GM12872 (cell line): ENCODE data around the gene FCN3.

Experiments used
- TF ChIP-seq, protein P1 (sequence below): IDR thresholded peaks from 3 replicates; pipeline ENCODE4 v1.5.1; 2011; ENCODE audit warnings: low read depth, mild to moderate bottlenecking, low read length, moderate library complexity; ENCODE audit not compliant: insufficient read depth

The FCN3 gene

DNA sequence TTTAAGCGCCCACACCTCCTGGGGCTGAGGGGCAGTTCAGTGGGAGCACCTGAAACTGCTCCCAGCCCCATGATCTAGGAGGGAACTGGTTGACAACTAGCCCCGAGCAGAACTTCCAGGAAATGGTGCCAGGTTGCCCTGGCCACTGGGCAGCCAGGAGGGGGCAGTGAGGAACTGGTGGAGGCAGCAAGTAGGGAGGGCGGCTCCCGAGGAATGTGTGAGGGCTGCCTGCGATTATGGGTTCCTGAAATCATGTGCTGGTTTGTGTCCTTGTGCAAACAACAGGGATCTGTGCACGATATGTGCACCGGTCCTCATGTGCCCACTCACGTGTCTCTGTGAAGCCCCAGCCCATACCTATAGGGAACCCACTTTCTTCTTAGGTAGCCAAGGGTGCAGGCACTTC lies 27.7 kb upstream of the FCN3 start:
- TF ChIP-seq, protein P1, sequence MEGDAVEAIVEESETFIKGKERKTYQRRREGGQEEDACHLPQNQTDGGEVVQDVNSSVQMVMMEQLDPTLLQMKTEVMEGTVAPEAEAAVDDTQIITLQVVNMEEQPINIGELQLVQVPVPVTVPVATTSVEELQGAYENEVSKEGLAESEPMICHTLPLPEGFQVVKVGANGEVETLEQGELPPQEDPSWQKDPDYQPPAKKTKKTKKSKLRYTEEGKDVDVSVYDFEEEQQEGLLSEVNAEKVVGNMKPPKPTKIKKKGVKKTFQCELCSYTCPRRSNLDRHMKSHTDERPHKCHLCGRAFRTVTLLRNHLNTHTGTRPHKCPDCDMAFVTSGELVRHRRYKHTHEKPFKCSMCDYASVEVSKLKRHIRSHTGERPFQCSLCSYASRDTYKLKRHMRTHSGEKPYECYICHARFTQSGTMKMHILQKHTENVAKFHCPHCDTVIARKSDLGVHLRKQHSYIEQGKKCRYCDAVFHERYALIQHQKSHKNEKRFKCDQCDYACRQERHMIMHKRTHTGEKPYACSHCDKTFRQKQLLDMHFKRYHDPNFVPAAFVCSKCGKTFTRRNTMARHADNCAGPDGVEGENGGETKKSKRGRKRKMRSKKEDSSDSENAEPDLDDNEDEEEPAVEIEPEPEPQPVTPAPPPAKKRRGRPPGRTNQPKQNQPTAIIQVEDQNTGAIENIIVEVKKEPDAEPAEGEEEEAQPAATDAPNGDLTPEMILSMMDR: peak; percentile 42; the same call in 1 of the 3 replicates

DNA sequence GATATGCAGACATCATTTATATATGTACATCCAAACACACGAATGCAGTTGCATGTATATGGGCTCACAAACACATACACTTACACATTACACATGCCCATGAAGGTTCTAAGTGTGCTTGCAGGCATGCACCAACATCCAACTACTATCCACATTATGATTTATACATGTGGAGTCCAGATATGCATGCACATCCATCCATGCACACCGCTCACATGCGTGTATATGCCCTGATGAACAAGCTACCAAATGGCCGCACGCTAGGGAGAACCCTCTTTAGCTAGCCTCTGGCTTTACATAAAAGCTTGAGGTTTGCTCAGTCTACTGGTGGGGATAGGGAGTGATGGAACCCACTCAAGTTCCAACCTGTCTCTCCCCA lies 26.3 kb upstream of the FCN3 start:
- TF ChIP-seq, protein P1: no peak

DNA sequence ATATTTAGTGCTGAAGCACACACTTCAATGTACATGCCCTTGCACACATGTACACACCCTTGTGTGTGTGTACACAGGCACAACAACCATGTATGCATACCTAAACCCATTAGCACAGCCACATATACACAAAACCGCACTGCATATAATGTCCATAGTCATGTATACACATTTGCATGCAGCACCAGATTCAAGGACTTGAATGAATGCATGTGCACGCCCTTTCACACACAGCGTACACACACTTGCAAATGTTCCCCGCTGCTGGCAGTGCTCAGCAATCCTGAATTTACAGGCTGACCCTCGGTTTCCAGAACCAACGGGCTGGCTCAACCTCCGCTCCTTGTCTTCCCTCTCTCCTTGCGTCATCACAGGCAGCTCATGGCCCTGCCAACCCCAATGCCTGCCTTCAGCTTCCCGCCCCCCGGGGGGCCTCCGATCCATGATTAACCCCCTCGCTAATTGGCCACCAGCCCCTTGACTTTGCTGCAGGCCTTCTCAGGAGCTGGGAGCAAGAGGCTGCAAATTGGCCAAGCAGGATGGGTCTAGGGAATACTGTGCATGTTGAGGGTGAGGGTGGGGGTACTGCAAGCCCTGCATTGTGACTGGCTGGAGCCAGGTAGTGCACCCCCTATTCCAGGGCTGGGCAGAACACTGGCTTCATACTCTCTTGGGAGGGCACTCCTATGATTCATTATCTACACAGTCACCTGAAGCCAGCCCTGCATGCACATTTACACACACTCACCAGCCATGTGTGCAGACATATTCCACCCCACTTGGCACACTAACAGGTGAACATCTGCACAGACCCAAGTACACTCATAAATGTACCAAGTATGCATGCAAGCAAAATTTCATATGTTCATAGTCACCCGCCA lies 25.7 kb upstream of the FCN3 start:
- TF ChIP-seq, protein P1: no peak

DNA sequence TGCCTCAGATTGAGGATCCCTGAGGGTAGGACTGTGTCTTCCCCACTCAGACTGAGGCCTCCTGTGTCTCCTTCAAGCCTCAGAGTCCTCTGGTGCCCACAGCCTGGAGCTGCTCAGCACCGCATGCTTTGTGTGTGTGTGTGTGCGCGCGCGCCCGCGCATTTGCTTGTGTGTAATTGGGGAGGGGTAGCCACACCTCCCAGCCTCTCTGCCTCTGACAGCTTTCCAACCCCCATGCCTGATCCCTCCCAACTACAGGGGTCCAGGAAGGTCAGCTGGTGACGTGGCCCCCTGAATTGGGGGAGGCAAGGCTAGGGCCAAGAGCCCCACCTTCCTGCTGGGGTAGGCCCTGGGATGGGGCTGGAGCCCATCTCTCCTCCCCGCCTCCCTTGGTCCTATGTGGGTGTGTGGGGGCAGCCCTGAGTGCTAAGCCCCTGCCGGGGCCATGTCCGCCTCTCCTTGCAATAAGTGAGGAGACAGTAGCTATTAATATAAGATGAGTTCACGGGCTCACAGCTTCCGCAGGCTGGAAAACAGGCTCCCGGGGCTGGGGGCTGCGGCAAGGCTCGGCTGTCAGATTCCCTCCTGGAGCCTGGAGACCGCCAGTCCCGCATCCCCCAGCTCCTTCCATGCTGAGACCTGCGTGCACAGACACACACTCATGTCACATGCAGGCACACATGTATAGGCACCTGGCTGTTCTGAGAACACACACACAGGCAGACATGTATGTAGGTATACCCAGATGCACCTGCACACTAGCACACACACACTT lies 24.8 kb upstream of the FCN3 start:
- TF ChIP-seq, protein P1: no peak

DNA sequence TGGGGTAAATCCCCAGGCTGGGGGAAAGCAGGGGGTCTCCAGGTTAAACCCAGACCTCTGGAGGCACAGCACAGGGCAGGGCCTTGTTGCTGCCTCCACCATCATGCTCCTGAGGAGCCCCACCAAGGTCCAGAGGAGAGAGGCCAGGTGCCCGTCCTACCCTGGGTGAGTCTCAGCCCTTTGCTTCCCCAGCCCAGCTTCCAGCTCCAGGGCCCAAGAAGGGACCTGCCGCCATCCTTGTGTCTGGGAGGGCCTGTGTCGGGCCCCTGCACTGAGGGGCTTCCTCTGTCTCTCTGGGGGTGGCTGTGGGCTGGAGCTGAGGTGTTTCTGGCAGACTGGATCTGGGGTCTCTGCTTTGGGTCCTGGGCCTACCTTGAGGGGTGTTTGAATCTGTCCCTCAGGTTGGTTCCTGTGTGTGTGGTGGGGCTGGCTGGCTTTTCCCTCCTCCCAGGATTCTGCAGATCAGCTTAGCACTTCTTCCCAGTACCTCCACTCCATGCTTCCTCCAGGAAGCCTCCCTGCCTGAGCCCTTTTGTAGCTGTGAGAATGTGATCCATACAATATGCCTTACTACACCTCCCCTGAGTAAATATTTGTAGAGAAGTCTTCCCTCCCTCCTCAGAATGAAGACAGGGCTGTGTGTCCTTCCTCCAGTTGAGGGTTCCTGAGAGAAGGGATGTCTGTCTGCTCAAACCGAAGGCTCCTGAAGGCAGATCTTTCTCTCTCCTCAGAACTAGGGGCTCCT lies 24.0 kb upstream of the FCN3 start:
- TF ChIP-seq, protein P1: no peak

DNA sequence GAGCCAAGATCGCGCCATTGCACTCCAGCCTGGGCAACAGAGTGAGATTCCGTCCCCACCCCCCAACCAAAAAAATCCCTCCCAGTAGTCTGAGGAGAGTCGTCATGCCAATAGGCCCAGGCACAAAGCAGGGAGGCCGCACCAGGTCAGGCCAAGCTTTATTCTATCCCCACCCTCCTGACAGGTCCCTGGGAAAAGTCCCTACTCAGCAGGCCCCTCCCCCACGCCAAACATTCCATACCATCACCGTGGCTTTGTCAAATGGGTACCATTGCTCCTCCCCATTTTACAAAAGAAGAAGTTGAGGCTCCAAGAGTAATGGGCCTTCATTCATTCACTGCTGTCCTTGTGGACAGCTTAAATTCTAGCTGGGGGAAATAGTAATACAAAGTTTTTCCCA lies 23.1 kb upstream of the FCN3 start:
- TF ChIP-seq, protein P1: no peak

DNA sequence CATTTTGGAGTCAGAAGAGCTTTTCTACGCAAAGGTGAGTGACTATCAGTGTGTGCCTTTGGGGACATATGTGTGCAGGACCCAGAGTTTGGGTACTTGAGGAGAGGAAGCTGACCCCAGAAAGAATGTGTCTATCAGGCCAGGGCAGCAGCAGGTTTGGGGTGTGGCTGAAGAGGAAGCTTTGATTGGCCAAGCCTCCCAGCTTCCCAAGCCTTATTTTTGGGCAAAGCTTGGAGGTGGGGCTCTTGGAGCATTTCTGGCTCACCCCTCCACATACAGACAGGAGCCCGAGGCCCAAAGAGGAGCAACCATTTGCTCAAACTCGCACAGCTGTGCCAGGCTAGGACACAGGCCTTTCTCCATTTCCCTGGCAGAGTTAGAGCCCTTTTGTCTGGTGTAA lies 22.5 kb upstream of the FCN3 start:
- TF ChIP-seq, protein P1: no peak
